HG02588 (cell line): Measurements from ENCODE around the gene ICA1.

Experiments used
- ATAC-seq: cut with Tn5 transposase; IDR thresholded peaks from one replicate; pipeline ENCODE4 v1.9.1; 2021; ENCODE audit warnings: mild to moderate bottlenecking, moderate library complexity; ENCODE audit not compliant: unreplicated experiment

ICA1 gene

GRCh38 chr7:8135417-8135816 is 126.5 kb downstream of the ICA1 start:
- no peak for ATAC-seq

- peak; percentile 76 for ATAC-seq
These were observed 127.8 kb downstream of the ICA1 start for GRCh38 chr7:8134089-8134733.

- ATAC-seq = peak; percentile 22
These were observed 128.6 kb downstream of the ICA1 start for GRCh38 chr7:8133188-8133848.

DNA sequence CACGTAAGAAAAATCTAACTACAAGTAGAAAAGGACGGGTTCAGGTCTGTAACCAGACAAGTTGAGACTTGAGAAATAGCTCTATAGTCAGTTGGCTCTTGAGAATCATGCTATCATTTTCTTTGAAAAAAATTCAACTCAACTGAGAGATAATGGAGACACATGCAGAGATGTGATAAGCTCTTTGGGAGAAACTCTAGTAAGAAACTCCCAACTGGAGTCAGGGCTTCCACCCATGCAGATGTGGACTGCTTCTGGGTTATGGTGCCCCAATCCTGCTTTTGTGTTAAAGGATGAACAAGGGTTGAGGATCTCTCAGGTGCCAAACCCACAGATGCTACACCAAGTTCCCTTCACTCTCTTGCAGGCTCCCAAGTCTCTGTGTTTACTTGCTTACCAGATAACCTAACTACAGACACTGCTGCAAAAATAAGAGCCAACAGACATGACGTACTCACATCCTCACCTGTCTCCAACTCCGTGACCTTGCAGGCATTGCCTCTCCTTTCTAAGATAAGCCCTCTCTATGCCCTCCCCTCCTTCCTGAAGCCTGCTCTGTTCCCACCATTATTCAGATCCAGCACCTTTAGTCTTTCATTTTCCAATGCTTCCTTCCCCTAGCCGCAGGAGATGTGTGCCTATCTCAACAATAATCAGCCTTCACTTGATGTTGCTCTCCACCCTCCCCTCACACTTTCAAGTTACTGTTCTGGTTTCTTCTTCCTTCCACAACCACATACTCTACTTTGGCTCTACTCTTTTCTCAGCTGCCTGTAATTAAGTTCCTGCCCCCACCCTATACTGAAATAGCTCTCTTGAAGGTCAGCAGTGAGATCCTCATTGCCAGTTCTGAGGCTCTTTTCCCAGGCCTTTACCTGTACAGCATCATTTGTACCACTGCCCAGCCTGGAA is 130.0 kb downstream of the ICA1 start:
- peak; percentile 38 for ATAC-seq

- no peak for ATAC-seq
These were observed 131.3 kb downstream of the ICA1 start for GRCh38 chr7:8130663-8131062.

DNA sequence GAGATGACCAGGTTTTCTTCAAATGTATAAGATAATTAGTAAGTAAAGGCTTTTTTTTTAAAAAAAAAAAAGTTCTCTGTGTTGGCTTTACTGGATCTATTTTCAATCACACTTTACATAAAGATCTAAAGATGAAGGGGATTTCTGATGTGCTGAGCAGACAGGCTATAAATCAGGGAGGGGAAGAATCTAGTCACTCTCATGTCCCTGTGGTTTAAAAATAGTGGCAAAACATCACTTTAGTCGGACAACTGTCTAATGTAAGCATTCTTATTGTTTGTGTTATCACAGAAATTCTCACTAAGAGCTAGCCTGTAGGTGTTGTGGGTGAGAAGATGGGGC is 132.7 kb downstream of the ICA1 start:
- ATAC-seq = no peak

- no peak for ATAC-seq
These were observed 133.3 kb downstream of the ICA1 start for GRCh38 chr7:8128449-8129317.

DNA sequence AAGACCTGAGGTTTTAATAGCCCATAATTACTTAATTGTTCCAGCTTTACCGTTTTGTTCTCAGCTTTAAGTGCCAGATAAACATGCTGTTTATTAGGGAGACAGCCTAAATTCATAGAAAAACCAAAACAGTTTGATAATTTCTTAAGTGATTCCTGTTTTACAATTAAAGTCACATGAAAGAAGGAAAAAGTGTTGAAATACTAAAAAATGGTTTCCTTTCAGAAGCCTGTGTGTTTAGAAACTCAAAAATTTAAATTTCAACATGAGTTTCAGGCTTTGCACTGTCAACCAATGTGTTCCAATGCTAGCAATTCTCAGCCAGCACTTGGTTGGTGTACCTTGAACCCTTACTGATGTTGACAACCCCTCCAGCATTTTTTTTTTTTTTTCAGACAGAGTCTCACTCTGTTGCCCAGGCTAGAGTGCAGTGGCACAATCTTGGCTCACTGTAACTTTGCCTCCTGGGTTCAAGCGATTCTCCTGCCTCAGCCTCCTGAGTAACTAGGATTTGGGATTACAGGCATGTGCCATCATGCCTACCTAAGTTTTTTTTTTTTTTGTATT is 135.3 kb downstream of the ICA1 start:
- no peak for ATAC-seq

DNA sequence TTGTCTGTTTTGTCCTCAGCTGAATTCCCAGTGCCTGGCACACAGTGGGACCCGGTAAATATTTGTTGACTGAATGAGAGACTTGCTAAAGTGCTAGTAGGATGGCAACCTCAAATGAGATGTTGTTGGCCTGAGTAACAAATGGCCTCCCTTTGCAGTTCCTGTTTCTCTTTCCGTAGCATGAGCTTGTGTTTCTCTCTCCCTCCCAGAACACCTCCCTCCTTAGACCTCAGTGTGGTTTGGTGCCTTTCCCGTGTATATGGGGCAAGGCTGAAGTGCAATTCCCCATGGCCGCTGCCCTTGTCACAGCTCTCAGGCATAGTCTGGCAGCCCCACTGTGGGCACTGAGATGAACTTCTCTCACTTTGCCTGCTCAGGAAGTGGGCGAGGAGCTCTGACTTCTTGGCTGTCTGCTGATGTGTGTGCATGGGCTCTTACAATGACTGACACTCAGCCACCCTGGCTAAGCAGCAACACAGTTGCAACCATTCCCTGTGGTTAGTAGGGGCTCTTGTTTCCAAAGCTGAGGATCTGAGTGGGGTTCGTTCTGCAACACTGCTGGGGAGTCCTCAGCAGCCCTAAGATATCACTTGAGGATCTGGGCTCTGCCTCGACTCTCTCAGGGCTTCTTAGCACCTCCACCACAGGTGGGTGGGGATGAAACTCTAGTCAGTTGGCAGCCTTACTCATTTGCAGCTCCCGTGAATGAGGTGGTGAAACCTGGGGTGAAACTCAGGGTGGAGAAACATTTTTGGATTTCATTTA is 136.1 kb downstream of the ICA1 start:
- ATAC-seq = peak; percentile 78

DNA sequence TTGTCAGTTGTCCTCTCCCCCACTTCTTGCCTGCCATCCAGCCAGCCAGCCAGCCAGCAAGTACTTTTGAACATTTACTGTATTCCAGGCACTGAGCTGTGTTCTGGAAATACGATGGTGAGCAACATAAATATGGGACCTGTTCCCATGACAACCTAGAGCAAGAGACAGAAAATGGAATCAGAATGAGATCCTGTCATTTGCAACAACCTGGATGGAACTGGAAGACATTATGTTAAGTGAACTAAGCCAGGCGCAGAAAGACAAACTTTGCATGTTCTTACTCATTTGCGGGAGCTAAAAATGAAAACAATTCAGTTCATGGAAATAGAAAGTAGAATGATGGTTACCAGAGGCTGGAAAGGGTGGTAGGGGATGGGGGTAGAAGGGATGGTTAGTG is 140.7 kb downstream of the ICA1 start:
- ATAC-seq = no peak

- no peak for ATAC-seq
These were observed 141.4 kb downstream of the ICA1 start for GRCh38 chr7:8120390-8121058.

GRCh38 chr7:8119262-8119661 is 142.7 kb downstream of the ICA1 start:
- ATAC-seq = no peak

- ATAC-seq = no peak
These were observed 144.8 kb downstream of the ICA1 start for GRCh38 chr7:8117195-8117594.

DNA sequence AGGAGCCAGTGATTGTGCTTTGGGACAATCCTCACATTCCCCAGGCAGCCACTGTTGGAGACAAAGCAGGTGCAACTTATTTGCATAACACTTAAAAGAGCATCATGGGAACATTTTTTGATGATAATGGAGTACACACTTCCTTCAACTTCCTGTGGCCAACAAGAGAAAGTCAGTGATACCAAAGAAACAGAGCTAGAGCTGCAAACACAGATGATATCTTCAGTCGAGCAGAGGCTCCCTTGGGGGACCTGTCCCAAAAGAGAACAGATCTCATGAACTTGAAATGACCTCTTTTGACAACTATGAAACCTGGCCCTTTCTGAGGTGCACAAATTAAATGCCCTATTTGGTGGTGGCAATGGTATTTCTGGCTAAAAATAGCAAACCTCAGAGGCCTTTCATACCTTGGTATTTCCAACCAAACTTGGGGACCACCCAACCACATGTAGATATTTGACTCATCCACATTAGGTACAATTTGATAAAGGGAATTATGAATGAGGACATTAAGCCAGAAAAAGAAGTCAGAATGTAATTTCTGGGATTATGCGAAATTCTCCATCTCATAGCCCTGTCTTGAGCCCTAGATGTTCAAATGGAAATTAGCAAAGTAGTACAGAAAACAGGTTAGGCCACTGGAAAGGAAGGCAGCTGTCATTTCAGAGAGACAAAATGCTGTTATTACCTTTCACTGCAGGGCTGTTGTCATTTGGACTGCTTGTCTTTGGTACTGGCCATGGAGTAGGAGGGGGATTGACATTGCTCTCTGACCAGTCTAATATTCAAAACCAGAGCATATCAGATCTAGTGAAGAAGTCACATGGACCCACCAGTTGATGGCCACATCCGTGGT is 146.2 kb downstream of the ICA1 start:
- ATAC-seq = peak; percentile 84

DNA sequence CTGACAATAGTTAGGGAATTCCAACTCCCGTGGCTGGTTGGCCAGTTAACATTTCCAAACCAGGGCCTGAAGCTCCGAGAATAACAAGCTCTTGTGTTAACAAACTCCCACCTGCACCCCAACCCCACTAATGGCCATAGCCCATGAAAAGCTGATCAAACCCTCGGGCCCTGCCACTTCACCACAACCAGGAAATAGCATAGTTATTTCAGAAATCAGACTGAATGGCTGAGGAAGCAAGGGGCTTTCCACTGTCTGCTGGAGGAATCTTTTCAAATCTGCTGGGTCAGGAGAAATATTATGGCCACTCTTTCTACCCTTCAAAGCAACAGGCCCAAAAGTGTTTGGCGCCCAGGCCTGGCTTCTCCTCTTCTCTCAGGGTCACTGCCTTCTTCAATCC is 147.8 kb downstream of the ICA1 start:
- peak; percentile 46 for ATAC-seq

DNA sequence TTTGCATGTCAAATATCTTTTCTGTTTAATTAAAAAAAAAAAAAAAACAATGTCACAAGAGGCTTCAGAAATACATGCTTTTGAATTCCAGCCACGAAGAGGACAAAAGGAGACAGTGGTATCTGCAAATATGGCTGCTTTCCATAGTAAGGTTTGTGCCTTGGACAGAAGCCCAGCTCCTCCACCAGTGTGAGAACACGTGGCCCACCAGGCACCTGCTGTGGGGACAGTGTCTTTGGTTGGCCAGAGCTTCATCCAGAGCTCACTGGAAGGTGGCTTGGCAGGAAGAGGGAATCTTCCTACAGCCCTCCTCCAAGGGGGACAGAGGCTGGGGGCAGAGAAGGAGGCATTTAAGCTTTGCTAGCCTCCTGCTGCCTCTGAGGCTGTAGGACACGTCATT is 148.8 kb downstream of the ICA1 start:
- no peak for ATAC-seq

DNA sequence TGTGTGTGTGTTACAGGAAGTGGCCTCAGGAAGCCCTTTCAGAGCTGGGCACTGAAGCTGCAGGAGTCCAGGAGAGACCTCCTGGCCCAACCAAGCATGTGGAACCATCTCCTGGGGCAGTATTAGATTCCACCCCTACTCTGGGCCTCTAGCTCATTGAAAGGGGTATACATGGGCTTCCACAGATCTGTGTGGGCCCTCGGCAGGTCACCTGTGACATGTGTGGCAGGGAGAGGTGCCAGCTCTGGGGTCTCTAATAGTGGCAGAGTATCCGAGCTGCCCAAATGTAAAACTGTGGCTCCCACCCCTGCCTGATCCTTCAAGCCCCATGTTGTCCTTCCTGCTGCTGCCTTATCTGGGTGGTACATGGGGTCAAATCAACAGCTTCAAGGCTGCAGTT is 149.3 kb downstream of the ICA1 start:
- ATAC-seq = no peak

GRCh38 chr7:8111282-8111960 is 150.5 kb downstream of the ICA1 start:
- ATAC-seq = no peak
